ENCODE measurements around the gene PRDX2. TPM values are rescaled to one million over a fixed set of nuclear protein-coding genes. Genes with fewer than 3 reads are reported as not detected.

Gene PRDX2
- total RNA-seq, 1 donor from 2014 or later, result 190 TPM

DNA sequence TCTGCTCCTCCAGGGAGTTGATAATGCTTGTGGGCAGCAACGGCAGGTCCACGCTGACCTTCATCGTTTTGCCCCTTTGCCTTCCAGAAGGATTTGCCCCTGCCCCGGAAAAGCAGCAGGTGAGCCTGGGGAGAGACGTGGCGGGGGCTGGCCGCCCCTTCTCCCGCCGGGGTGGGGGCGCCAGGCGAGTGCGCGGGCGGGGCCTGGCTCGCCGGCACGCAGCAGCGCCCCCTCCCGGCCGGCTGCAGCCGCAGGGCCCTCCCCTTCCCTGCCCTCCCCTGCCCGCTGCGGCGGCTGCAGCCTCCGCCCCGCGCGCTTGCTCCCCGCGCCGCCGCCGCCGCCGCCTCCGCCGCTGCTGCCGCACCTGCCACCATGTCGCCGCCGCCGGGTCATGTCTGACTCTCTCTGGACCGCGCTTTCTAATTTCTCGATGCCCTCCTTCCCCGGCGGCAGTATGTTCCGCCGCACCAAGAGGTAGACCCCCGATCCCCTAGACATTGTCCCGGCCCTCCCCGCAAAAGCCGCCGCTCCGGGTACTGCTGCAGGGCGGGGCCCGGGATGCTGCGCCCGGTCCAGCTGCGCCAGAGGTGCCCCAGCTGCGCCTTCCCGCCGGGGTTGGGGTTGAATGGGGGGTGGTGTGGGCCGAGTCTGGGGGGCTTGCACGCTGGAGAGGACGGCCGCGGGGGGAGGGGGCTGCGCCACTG, 36.7 kb upstream of the PRDX2 start, which contains the start of gene MAST1:
Gene MAST1 (plus strand): TSS at position 334 of the 704 bp plus-strand sequence. CDS start 58 bp downstream, at position 392.
- Histone ChIP-seq H3K4me1 (peaks cover 21% of the 10 kb centered on the region), H3K9me3 (no peaks in the 10 kb centered on the region), H3K27me3 (peaks cover 43% of the 10 kb centered on the region), H3K36me3 (no peaks in the 10 kb centered on the region), H3K4me3 (peak within 1 kb of the TSS; percentile 22 to 28), H3K27ac (no peak within 1 kb of the TSS)
- DNase-seq (ENCODE audit: extremely low spot score in 2 of 2), result no peak
- TF ChIP-seq, protein P1, sequence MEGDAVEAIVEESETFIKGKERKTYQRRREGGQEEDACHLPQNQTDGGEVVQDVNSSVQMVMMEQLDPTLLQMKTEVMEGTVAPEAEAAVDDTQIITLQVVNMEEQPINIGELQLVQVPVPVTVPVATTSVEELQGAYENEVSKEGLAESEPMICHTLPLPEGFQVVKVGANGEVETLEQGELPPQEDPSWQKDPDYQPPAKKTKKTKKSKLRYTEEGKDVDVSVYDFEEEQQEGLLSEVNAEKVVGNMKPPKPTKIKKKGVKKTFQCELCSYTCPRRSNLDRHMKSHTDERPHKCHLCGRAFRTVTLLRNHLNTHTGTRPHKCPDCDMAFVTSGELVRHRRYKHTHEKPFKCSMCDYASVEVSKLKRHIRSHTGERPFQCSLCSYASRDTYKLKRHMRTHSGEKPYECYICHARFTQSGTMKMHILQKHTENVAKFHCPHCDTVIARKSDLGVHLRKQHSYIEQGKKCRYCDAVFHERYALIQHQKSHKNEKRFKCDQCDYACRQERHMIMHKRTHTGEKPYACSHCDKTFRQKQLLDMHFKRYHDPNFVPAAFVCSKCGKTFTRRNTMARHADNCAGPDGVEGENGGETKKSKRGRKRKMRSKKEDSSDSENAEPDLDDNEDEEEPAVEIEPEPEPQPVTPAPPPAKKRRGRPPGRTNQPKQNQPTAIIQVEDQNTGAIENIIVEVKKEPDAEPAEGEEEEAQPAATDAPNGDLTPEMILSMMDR (IDR thresholded peaks at IDR 0.05), result no peak
- TF ChIP-seq POLR2A (IDR thresholded peaks at IDR 0.05), result no peak
- no peak for TF ChIP-seq POLR2AphosphoS5 (IDR thresholded peaks at IDR 0.05; ENCODE audit: insufficient read depth in 1 of 2, low read depth in 1 of 2)
- intact Hi-C loops (cut with DNase I), result no loop called here

DNA sequence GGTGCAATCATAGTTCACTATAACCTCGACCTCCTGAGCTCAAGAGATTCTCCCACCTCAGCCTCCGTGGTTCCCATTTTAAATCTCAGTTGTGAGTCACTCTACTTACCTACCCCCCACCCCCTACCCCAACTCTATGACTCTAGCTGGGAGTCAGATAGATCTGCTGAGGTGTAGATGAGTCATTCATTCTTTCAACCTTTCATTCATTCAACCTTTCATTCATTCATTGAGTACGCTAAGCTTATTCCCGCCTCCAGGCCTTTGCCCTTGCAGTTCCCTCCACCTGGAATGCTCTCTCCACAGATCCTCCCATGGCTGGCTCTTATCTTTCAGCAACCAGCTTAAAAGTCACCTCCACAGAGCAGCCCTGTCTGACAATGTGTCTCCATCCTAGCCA, 35.6 kb upstream of the PRDX2 start:
- DNase-seq (ENCODE audit: extremely low spot score in 2 of 2), result no peak
- Histone ChIP-seq H3K27ac (no peak overlapping the region), H3K27me3 (peaks cover 51% of the 10 kb centered on the region), H3K36me3 (no peaks in the 10 kb centered on the region), H3K4me1 (peaks cover 26% of the 10 kb centered on the region), H3K4me3 (no peak overlapping the region), H3K9me3 (no peaks in the 10 kb centered on the region)
- TF ChIP-seq POLR2AphosphoS5 (IDR thresholded peaks at IDR 0.05; ENCODE audit: insufficient read depth in 1 of 2, low read depth in 1 of 2), result no peak
- no peak for TF ChIP-seq POLR2A (IDR thresholded peaks at IDR 0.05)
- TF ChIP-seq, protein P1 (IDR thresholded peaks at IDR 0.05), result no peak
- intact Hi-C loops (cut with DNase I), result no loop called here

DNA sequence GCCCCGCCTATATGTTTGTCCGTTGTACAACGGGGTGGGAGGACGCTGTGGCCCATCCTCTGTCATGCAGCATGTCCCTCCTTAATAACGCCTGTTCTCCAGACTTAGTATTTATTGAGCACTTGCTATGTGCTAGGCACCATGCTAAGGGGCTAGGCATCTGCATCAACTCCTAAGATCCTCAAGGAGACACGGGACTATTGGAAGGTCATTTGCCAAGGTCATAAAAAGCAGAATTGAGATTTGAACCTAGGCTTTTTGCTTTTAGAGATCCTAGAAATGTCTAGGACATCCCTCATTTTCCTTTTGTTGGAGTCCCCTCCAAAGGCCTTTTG, 34.9 kb upstream of the PRDX2 start:
- intact Hi-C loops (cut with DNase I), result no loop called here
- Histone ChIP-seq H3K9me3 (no peaks in the 10 kb centered on the region), H3K27me3 (peaks cover 51% of the 10 kb centered on the region), H3K36me3 (no peaks in the 10 kb centered on the region), H3K27ac (no peak overlapping the region), H3K4me1 (peaks cover 26% of the 10 kb centered on the region), H3K4me3 (no peak overlapping the region)
- TF ChIP-seq, protein P1 (IDR thresholded peaks at IDR 0.05), result no peak
- no peak for TF ChIP-seq POLR2AphosphoS5 (IDR thresholded peaks at IDR 0.05; ENCODE audit: insufficient read depth in 1 of 2, low read depth in 1 of 2)
- TF ChIP-seq POLR2A (IDR thresholded peaks at IDR 0.05), result no peak
- DNase-seq (ENCODE audit: extremely low spot score in 2 of 2), result no peak

DNA sequence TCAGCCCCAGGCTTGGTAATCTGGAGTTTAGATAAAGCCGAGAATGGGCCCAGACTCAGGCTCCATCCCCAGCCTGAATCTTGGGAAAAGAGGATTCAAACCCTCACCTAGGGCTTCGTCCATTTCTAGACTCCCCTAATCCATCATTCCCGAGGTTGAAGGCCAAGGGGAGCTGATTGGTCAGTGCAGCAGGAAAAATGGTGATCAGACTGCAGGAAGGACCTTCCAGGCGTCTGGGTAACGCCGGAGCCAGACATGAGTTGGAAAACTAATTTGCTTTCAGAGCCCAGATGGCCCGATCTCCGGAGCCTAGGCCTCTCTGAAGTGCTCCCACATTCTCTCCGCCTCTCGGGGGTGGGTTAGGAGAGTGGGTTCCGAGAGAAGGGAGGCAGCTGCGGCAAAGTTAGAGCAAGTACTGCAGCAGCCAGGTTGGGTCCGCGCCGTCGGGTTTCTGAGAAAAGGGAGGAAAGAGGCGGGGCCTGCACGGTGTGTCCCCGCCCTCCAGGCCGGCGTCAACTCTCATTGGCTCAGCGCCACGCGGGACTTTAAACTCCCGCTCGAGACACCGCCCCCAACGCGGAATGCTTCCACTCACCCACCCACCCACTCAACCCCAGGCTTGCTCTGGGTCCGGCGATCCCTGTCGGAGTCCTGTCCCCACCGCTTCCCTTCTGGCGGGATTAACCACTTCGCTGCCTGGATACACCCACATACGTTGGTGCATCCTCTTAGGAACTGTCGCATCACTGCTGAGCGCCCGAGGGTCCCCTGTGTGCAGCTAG, 33.6 kb upstream of the PRDX2 start:
- H3K36me3 ChIP-seq, result no peaks in the 10 kb centered on the region
- no peak overlapping the region for H3K27ac ChIP-seq
- H3K27me3 ChIP-seq, result peaks cover 38% of the 10 kb centered on the region
- no peak for DNase-seq (ENCODE audit: extremely low spot score in 2 of 2)
- intact Hi-C loops (cut with DNase I), result no loop called here
- peaks cover 26% of the 10 kb centered on the region for H3K4me1 ChIP-seq
- no peaks in the 10 kb centered on the region for H3K9me3 ChIP-seq
- TF ChIP-seq, protein P1 (IDR thresholded peaks at IDR 0.05), result no peak
- H3K4me3 ChIP-seq, result no peak overlapping the region

DNA sequence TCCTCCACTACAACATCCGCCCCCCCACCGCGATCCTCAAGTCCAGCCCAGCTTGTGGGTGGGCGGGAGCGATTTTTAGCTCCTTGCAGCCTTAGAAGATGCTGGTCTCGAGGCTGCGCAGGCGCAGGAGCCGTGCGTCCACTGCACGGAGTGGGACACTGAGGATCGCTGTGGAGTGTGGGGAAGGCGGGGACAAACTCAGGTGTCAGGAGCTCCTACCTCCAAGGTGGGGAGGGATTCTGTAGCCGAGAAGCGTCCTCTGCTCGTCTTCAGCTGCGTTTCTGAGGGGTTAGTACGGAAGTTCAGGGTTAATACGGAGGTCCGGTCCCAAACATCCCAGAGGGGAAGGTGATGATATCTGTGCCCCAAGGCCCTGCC, 33.0 kb upstream of the PRDX2 start, which contains the start of gene RTBDN:
Gene RTBDN (minus strand): TSS at position 14 of the 378 bp plus-strand sequence. CDS start 4,600 bp downstream, outside the sequence.
- no peak for DNase-seq (ENCODE audit: extremely low spot score in 2 of 2)
- peaks cover 26% of the 10 kb centered on the region for H3K4me1 ChIP-seq
- TF ChIP-seq POLR2AphosphoS5 (IDR thresholded peaks at IDR 0.05; ENCODE audit: insufficient read depth in 1 of 2, low read depth in 1 of 2) (no peak), POLR2A (IDR thresholded peaks at IDR 0.05) (no peak)
- TF ChIP-seq, protein P1 (IDR thresholded peaks at IDR 0.05), result no peak

More for the DNA sequence above, 33.0 kb upstream of the PRDX2 start, which contains the start of gene RTBDN:
- H3K36me3 ChIP-seq, result no peaks in the 10 kb centered on the region
- no peak within 1 kb of the TSS for H3K27ac ChIP-seq
- peak within 1 kb of the TSS; percentile 41 to 43 for H3K4me3 ChIP-seq
- intact Hi-C loops (cut with DNase I), result no loop called here
- H3K9me3 ChIP-seq, result no peaks in the 10 kb centered on the region
- peaks cover 35% of the 10 kb centered on the region for H3K27me3 ChIP-seq

Measured in vagina (tissue), 2 donors.